ENCODE data around the gene MSMB.
A peak's percentile ranks its signal among the peaks of the same experiment; 100 is the strongest.

Gene MSMB

DNA sequence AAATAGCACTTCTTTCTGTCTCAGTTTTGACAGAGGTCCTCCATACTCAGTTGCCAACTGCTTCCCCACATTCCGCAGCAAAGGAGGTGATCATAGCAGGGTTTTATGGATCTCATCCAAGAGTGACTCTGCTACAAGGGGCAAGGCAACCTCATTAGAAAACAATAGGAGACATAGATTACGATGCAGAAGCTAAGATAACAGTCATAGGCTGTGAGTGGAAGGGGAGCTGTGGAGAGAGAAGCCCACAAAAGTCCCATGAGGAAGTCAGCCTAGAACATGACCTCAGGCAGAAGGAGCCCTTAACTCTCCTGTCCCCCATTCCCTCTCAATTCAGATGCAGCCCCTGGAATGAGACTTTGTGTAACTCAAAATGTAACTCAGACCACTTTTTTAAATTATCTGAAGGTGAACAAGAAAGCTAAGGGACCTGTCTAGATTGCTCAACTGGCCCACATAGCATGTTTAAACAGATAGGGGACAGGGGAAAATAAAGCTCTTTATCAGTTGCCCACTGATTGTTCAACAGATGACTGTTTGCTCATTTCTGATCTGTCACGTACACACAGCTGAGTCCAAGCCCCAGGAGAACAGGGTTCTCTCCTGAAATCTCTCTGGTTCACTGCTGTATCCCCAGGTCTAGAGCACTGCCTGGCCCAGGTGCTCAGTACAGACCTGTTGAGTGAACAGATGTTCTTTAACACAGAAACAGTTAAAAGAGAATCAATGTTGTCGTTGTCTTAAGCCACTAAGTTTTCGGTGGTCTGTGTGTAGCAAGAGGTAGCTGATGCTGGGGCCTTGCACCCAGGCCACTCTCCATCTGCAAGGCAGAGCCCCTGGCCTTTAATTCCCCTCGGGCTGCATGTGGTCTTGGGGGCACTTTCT lies 14.2 kb downstream of the MSMB start:
- peak; percentile 5 for DNase-seq

DNA sequence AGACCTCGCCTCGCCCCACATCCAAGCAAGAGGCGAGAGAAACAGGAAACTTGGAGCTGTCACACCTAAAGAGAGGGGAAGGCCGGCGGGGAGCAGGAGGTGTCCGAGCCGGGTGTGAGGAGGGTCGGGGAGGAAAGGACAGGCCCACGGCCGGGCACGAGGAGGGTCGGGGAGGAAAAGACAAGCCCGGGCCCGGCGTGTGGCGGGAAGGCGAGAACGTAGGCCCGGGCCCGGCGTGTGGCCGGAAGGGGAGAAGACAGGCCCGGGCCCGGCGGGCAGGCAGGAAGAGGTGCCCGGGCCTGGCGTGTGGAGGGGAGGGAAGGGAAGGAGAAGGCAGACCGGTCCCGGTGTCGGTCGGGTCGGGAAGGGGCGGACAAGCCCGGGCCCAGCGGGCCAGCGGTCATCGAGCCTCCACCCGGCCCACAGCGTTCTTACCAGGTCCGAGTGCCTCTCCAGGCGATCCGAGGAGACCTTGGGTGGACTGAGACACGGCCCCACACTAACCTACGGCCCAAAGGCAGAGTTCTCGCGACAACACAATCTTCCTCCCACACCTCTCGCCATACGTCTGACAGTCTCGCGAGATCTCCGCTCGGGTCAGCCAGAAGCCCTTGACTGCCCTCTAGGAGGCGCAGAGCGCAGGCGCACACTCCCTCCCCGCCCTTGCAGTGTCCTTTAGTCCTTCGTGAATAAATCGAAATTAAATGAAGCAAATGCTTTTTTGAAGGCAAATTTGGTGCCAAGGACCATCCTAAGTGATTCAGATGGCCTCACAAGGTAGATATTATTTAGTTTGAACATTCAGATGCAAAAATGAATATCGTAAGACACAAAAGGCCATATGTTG lies 15.8 kb downstream of the MSMB start, which contains the start of gene NCOA4:
Gene NCOA4, minus strand, starts transcription at position 533 of the 847 bp plus-strand sequence. CDS start 13,943 bp downstream, outside the sequence.
- peak; percentile 96 for DNase-seq

DNA sequence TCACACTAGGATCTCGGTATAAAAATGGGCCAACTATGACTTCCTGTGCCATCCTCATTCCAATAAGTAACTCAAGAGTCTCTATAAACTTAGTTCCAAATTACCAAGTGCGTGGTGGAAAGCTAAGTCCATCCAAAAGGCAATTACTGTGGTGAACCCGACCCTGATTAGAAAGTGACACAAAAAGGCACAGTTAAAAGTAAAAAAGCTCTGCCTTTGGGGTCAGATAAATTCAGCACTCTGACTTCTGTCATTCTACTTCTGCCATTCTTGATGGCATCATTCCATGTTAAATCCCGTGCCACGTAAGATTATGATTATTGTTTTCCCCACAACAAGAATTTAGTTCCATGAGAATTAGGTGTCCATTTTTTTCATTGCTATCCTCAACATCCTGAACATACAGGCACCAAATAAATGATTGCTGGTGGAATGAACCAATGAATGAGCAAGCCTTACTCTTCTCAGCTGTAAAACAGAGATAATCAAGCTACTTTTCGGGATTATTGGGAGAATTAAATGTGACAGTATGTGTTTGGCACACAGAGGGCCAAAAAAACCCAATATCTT lies 16.5 kb downstream of the MSMB start:
- DNase-seq: no peak

DNA sequence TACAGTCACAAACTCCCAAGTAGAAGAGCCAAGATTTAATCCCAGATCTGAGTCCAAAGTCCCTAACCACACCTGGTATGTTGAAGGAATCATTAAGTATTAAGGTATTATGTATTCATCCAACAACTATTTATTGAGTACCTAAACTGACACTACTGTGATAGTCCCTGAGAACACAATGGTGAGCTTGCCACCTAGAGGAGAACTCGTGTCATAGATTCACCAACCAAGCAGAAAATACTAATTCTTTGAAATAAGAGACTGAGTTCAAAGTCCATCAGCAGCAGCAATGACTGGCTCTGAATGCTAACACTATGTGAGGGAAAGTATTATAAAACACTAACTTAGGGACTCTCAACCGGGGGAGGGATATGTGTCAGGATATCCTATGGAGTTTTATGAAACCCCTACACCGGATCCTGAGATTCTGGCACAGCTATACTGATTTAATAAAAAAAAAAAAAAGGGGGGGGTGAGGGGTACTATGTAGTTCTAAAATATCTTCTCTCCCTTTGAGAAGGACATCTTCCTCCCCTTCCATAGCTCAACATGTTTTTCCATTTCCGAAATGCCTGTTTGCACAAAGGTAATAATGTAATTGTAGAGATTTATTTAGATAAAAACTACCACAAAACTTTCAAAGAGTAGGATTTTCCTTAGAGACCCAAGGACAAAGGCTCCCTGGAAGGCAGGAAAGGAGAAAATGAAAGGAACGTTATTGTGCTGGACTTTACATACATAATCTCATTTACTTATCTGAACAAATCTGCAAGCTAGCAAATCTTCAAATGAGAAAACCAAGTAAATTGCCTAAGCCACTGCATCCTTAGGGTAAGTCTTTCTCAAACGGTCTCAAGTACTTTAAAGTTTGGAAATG lies 17.2 kb downstream of the MSMB start:
- DNase-seq: peak; percentile 67

DNA sequence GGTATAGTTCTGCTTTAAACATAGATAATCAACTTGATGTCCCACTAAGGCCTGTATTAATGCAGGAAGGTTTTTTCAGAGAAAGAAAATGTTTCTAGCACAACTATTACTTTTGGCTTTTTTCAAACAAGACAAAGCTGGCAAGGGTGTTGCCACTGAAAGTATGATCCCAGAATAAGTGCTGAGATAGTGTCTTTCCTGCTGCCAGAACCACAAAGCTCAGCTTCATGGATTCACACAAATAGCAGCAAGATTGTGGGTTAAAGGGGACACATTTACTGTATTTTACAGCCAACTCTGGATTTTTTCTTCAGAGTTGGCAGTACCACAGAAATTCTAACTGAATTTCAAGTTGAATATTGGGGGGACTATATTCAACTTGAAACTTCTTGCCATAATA lies 20.0 kb downstream of the MSMB start:
- DNase-seq: no peak

DNA sequence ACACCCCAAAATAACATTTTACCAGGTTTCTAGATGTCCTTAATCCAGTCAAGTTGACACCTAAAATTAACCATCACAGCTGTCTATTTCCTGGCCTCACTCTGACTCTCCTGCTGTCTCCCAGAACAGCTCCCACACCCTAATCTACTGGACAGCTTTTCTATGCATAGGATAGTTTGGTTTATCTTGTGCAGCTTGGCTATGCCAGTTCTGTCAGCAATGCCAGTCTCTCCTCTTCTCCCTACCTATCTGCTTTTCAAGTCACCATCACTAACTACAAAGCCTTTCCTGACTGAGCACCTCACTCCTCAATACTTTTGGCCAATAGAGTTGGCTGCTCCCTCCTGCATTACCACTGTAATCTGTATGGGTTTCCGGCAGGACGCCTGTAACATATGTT lies 20.7 kb downstream of the MSMB start:
- DNase-seq: no peak

DNA sequence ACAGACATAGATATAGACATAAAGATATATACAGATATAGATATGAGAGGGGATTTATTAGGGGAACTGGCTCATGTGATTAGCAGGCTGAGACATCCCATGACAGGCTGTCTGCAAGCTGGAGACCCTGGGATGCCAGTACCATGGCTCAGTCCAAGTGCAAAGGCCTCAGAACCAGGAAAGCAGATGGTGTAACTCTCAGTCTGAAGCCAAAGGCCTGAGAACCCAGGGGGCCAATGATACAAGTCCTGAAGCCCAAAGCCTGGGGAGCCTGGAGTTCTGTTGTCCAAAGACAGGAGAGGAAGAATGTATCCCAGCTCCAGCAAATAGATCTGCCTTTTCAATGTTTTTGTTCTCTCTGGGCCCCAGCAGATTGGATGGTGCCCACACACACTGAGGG lies 21.1 kb downstream of the MSMB start:
- DNase-seq: no peak

DNA sequence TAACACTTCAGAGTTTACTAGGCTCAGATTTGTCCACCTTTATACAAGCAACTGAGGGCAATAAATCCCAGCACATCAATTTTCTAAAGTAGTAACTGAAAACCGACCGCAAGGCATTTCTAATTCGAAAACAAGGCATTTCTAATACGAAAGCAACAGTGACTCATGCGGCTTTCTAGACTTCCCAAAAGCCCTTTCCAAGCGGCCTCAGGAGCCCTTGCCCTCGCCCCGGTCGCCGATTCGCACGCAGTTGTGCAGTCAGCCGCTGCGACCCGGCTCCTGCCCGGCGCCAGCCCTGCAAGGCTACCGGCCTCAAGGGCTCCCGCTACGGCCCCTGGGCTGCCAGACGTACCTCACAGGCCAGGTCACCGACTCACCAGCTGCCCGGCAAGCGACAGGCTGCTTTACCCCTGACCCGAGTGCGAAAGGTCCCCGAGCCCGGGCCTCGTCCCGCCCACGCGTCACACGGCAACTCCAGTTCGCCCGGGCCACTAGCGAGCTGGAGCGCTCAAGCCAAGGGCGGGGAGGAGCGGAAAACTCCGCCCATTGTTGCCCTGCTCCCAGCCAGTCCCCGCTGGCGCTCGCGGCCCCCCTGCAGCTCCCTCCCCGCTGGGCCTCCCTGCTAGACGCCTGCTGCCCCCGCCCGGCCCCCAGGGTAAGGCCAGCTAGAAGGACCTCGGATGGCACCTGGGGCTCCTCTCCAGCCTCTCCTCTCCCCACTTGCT lies 22.9 kb downstream of the MSMB start:
- peak; percentile 87 for DNase-seq

DNA sequence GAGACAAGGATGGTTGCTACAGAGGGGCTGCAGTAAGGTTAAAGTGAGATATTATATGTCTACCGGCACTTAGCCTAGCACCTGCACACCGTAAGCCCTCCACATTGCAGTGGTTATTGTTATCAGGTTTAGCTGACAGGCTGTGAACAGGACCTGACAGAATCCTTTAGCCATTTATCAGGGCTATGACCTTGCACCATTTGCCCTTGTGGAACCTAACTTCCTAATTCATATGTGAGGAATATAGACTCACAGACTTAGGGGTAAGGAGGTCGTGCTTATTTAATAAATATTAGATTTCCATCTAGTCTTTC lies 25.8 kb downstream of the MSMB start:
- no peak for DNase-seq

DNA sequence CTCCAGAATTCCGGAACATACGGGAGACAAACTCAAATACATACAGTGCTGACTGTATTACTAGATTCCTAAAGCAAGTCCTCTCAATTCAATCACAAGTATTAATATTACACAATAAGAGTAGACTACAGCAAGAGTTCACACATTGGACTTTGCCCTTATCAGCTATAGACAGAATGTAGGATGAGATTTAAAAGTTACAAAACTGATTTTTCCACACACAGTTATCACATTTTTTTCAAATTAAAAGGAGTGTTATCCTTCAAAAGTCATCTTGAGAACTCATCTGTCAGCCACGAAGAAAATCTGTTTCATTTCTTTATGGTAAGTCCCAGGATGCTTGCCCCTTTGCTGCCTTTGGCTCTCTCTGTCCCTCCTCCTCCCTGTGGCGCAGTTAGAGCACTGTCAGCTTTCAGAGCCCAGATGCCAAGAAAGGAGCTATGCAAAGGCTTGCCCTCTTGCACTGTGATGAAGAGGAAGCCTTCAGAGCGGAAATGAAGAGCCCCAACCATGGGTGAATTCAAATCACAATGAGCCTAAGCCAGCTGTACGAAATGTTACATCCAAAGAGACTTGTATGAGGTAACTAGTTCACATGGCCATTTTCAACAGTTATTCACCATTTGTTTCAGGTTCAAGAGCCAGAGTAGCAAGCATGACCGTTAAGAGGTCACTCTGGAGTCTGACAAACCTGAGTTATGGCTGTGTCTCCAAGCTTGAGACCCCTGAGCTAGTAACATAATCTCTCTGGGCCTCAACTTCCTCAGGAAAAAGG lies 26.3 kb downstream of the MSMB start:
- DNase-seq: peak; percentile 23

DNA sequence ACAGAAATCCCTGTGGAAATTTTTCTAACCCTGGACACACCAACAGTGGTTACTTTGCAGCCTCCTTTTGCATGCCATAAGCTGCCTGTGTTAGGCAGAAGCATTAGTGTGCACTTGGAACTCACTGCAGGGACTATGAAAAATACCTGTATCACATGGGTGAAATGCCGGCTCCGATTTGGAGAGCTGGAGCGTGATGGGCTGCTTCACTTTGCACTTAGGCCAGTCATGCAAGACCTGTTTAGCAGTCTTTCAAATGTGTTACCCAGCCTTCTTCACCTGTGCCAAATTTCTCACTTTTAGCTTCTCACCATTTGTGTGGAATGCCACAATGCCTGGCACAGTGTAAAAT lies 26.9 kb downstream of the MSMB start:
- no peak for DNase-seq

DNA sequence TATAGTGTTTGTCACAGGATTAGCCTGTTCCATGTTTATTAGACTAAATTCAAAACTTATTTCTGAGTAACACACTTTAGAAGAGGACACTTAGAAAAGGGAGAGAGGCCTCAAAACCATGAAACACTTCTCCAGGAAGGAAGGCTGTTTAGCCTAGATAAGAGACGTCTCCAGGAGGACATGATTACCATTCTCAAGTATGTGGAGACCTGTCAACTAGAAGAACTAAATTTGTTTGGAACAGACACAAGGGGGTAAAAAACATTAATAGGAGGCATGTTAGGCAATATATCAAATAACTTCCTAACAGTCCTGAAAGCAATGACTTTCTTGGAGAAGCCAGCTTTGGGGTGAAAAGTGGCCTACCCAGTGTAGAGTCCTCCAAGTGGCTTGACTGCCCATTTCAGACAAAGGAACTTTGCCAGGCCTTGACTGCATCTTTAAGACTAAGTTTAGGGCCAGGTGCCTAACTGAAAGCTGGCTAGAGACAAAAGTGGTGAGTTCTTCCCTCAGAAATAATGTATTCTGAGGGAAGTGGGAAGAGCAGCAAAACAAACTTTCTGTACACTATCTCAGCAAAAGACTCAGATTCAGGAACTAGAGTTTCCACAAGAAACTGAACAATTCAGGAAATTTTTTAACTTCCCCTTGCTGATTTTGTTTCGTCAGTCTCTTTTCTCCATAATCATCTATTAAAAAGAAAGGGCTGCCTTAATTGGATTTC lies 27.5 kb downstream of the MSMB start:
- peak; percentile 67 for DNase-seq

DNA sequence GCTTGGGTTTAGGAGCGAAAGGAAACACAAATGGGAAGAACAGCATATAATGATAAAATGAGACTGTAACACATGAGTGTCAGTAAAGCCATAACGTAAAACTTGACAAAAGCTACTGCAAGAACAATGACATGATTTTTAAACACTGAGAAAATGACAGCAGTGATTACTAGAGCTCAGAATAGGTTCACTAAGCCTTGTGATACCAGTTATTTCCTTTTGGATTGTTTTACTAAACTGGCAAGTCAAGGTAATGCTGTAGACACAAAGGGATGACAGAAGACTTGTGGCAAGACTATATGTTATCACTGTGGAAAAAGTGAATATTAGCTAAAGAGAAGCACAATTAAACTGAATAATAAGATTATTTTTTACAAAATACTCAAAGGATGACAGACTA lies 28.3 kb downstream of the MSMB start:
- DNase-seq: no peak

DNA sequence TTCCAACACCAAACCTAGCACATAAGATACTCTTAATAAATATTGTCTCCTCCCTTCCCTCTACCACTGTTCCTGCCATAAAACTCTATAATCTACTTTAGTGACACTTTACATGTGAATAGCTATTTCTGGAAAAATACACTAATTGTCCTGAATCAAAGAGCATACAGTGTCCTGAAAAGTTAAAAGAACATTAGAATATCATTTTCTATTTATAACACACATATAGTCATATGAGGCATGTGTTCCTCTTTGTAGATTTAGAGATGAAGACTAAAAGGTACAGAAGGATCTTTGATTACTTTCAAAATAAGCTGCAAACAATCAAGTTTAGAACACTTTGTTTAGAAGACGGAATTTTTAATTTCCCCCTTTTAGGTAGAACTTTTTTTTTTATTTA lies 29.3 kb downstream of the MSMB start:
- DNase-seq: no peak

DNA sequence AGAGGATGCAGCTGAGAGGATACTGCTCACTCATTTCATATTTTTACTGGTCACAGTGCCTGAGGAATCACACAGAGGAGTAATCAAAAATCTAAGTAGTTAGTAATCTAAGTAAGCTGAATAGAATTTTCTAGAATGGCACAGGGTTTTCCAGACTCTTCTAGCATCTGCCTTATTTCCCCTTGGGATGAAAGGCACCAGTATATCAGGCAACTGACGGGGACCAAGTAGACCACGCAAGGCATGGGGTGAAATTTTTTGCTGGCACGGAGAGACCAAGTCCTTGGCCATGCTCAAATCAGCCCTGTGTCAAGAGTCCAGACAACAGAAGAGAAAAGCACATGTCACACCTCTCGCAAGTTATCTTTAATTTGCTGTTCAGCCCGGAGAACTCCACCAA lies 29.9 kb downstream of the MSMB start:
- no peak for DNase-seq

DNA sequence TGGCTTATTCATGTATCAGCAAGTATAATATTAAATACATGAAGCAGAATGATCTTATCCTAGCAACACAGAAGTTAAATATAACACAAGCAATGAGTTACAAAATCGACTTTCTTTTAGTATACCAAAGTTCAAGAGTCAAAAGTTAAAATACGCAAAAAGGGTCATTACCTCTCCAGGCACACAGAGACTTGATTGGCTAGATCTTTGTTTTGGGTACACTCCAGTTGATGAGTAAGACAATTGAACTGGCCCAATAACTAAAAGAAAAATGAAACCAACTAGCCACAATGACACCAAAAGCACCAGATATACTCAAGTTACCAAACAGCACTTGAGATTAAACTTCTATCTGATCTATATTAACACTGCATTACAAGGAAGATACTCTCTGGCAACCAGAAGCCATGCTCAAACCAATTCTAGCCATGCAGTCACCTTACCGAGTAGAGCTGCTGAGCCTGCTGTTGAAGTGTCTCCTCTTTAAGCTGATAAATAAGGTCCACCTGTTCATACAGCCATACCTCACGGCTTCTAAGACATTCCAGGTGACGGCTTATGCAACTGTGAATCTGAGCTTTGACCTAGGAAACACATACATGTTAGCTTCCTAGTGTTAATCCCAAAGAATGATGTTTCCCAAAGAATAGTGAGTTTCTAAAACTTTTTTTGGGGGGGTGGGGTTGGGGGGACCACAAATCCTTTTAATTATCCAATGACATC lies 31.2 kb downstream of the MSMB start:
- DNase-seq: no peak

DNA sequence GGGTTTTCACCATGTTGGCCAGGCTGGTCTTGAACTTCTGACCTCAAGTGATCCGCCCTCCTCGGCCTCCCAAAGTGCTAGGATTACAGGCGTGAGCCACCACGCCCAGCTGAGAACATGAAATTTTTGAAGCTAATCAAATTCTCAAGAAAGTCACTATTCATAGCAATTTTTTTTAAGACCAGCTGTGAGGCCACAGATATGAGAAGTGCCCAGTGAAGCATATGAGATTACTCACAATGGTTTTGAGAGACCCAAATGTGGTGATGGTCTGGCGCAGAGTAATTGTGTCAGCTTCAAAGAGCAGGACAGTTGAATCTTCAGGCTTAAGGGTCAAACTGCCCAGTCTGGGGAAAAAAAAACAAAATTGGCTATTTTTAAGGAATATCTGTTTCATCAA lies 31.9 kb downstream of the MSMB start:
- no peak for DNase-seq

DNA sequence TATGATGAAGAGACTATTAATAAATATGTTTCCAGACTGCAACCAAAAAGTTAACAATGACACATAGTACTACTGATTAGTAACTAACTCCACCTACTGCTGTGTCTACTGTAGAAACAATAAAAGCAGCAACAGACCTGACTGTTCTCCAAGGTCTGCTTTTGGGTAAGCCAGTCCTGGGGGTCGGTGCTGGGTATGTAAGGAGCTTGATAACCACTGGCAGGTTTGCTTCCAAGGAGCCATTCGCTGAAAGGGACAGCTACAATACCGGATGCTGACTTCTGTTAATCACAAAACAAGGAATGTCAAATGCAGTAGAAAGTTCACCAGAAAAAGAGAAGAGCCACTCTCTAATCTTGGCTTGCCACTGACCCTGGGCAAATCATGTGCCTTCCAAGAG lies 33.3 kb downstream of the MSMB start:
- no peak for DNase-seq

DNA sequence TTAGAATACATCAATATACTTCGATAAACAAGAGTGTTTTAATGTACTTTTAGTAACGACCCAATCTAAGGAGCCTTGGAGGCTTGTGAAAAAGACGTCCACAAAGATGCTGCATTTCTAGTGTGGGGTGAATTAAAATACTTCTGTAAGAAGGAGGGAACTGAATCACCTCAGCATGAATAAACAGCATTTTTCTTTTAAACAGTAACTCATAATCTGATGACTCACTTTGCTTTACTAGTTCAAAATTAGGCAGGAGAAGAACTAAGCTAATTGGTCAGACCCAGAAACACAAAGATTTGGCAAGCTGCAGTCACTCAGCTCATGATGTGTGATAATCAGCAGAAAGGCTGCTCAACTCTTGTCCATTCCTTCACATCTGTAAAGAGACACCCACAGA lies 39.9 kb downstream of the MSMB start:
- DNase-seq: no peak

DNA sequence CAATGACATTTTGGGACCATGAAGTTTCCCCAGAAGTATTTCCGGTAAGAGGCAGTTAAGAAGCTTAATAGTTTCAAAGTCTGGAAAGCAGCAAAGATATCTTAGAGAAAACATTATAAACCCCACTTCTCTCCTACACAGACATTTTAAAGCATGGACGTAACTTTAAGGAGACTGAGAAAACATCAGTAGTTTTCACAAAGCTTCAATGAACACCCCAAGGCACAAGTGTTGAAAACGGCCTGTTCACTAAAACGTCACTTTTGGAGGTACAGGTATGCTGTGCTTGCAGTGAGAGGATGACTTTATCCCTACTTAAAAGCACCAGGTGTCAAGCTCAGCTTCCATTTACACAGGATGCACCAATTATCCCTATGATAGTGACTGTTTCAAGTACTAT lies 40.7 kb downstream of the MSMB start:
- DNase-seq: no peak
